Kidney (tissue), 14 donors: ENCODE results near the gene PCSK5. TPM values are rescaled to one million over a fixed set of nuclear protein-coding genes. Genes with fewer than 3 reads are reported as not detected.

ENCODE experiments used
- DNase-seq, 5 donors: peaks; one replicate each; pipeline ENCODE4 v3.0.0-alpha.2; 2013 to 2020
- FAIRE-seq: peaks from 2 replicates; lab custom pipeline; 2012; peaks lifted over from hg19 to GRCh38; lab: Jason Lieb, UNC
- H3K27ac ChIP-seq, 2 donors: one replicate each; pipeline ENCODE4 v1.7.0; 2013; ENCODE audit warnings: low read depth in 2 of 2, low read length in 2 of 2, inconsistent platforms in 1 of 2
- H3K27me3 ChIP-seq: one replicate; pipeline ENCODE4 v1.7.1; 2013; ENCODE audit warnings: low read length, inconsistent platforms; ENCODE audit not compliant: control insufficient read depth, insufficient read depth
- H3K36me3 ChIP-seq, 3 donors: one replicate each; pipeline versions ENCODE4 v1.7.0 to v1.7.1; 2013; ENCODE audit warnings: low read length in 3 of 3, control low read depth in 1 of 3, inconsistent platforms in 1 of 3; ENCODE audit not compliant: insufficient read depth in 3 of 3, control insufficient read depth in 2 of 3
- H3K4me1 ChIP-seq, 3 donors: one replicate each; pipeline versions ENCODE4 v1.7.0 to v1.7.1; 2013; ENCODE audit warnings: low read length in 3 of 3, inconsistent platforms in 1 of 3, low read depth in 1 of 3; ENCODE audit not compliant: control insufficient read depth in 2 of 3, insufficient read depth in 2 of 3
- H3K4me3 ChIP-seq, 3 donors: one replicate each; pipeline versions ENCODE4 v1.7.0 to v1.8.1; 2013; ENCODE audit warnings: low read length in 3 of 3, control low read depth in 1 of 3, inconsistent platforms in 1 of 3
- H3K9ac ChIP-seq, 3 donors: one replicate each; pipeline versions ENCODE4 v1.7.0 to v1.7.1; 2013; ENCODE audit warnings: low read length in 3 of 3, control low read depth in 1 of 3, inconsistent platforms in 1 of 3
- H3K9me3 ChIP-seq, 3 donors: one replicate each; pipeline versions ENCODE4 v1.7.0 to v1.7.1; 2013; ENCODE audit warnings: low read length in 3 of 3, control low read depth in 1 of 3, inconsistent platforms in 1 of 3; ENCODE audit not compliant: control insufficient read depth in 2 of 3, insufficient read depth in 1 of 3
- intact Hi-C: fragments of 100-400 bp; cut with DNase I; formaldehyde crosslinking; loops from one replicate; pipeline ENCODE4 v1.11.1; 2022
- polyA plus RNA-seq: library from polyadenylated mRNA; stranded (reverse); fragments of 350-450 nt; fragmentation: Illumina TruSeq; extraction: RNeasy Lipid Tissue Mini Kit (QIAGEN cat#74804); gene quantifications from one replicate; pipeline ENCODE4 v1.2.3, GENCODE V29; 2014; ENCODE audit warnings: low read depth, low replicate concordance; ENCODE audit not compliant: insufficient read depth
- total RNA-seq: library from RNA; stranded (reverse); fragmentation: NEBNext Ultra II Directional; extraction: Animal tissue kit (Norgen Biotek cat#: 25700); gene quantifications from one replicate; pipeline ENCODE4 v1.2.1, GENCODE V29; 2021
- TF ChIP-seq, protein P1 (sequence below): IDR thresholded peaks from 3 replicates; pipeline ENCODE4 v1.5.1; 2012; ENCODE audit warnings: mild to moderate bottlenecking, moderate library complexity, borderline replicate concordance; ENCODE audit not compliant: insufficient read depth; ENCODE audit errors: extremely low read depth
- donor health status: control.
- donor health status: control.
- donor health status: control.
- donor health status: control.
- donor health status: control.
- donor health status: DM: yes; HTN: yes; CAD: no.
- donor health status: Normal renal cell carcinoma (clear cell type).

Gene PCSK5
- total and polyA plus RNA-seq, 2 donors from 2014 or later: 1.6 to 14.7 TPM

DNA sequence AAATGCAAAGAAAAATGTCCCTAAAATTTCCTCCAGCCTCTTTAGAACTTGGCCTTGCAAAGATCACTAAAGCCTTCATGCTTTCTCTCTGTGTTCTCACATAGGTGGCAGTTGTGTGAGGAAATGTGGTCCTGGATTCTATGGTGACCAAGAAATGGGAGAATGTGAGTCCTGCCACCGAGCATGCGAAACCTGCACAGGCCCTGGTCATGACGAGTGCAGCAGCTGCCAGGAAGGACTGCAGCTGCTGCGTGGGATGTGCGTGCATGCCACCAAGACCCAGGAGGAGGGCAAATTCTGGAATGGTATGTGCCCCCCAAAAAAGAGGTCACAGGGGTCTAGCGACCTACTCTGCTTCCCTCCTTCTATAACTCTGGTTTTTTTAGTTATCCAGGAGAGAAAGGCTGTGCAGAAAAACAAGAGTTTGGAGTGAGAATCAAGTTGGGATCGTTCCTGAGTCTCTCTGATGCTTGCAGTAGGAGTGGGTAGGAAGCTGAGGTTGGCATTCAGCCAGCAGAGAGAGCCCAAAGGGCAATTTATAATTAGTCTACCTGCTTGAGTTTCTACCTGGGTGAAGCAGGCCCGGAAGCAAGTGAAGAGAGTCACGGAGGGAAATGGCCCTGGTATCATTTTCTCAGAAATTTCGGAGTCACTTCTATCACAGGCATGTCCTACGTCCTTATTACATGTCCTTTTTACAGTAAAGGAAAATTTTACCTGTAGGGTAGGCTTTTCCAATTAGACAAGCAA lies 406.3 kb downstream of the PCSK5 start:
- Histone ChIP-seq H3K27me3 (no peaks in the 10 kb centered on the region), H3K36me3 (no peaks in the 10 kb centered on the region), H3K9me3 (no peaks in the 10 kb centered on the region), H3K4me1 (peaks cover 0 to 9% (median 0%) of the 10 kb centered on the region in 3 donors), H3K9ac (no peak overlapping the region), H3K27ac (no peak overlapping the region), H3K4me3 (no peak overlapping the region)
- FAIRE-seq: no peak
- DNase-seq: peak in 4 of 5 donors; percentile 28 to 44 (median 38)
- intact Hi-C loops: no loop called here
- TF ChIP-seq, protein P1, sequence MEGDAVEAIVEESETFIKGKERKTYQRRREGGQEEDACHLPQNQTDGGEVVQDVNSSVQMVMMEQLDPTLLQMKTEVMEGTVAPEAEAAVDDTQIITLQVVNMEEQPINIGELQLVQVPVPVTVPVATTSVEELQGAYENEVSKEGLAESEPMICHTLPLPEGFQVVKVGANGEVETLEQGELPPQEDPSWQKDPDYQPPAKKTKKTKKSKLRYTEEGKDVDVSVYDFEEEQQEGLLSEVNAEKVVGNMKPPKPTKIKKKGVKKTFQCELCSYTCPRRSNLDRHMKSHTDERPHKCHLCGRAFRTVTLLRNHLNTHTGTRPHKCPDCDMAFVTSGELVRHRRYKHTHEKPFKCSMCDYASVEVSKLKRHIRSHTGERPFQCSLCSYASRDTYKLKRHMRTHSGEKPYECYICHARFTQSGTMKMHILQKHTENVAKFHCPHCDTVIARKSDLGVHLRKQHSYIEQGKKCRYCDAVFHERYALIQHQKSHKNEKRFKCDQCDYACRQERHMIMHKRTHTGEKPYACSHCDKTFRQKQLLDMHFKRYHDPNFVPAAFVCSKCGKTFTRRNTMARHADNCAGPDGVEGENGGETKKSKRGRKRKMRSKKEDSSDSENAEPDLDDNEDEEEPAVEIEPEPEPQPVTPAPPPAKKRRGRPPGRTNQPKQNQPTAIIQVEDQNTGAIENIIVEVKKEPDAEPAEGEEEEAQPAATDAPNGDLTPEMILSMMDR: no peak

DNA sequence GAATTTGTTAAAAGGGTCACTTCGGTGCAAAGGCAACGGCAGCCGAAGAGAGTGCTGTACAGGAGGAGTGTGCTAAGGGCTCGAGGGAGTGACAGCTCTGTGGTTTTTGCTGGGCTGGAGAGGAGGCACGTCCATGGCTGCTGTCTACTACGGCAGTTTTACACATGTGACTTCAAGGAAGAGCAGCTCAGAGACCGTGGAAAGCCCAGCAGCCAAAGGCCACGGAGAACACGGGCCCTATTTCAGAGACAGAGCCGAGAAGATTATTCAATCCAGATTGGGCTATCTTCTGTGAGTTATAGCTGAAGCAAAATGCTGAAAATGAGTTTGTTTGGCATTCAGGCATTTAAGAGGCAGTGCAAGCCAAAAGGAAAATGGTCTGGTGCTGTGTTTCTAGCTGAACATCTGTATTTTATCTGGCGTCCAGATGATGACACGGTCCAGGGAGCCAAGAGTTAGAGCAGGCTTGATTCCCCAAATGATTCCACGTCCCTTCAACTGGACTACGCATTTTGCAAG lies 407.3 kb downstream of the PCSK5 start:
- H3K27ac ChIP-seq: no peak overlapping the region
- FAIRE-seq: no peak
- TF ChIP-seq, protein P1: no peak
- H3K27me3 ChIP-seq: no peaks in the 10 kb centered on the region
- H3K36me3 ChIP-seq: no peaks in the 10 kb centered on the region
- intact Hi-C loops: no loop called here
- DNase-seq: peak; percentile 26 to 70 (median 48)
- H3K9ac ChIP-seq: no peak overlapping the region
- H3K9me3 ChIP-seq: no peaks in the 10 kb centered on the region
- H3K4me1 ChIP-seq: peaks cover 0 to 9% (median 0%) of the 10 kb centered on the region in 3 donors
- no peak overlapping the region for H3K4me3 ChIP-seq

DNA sequence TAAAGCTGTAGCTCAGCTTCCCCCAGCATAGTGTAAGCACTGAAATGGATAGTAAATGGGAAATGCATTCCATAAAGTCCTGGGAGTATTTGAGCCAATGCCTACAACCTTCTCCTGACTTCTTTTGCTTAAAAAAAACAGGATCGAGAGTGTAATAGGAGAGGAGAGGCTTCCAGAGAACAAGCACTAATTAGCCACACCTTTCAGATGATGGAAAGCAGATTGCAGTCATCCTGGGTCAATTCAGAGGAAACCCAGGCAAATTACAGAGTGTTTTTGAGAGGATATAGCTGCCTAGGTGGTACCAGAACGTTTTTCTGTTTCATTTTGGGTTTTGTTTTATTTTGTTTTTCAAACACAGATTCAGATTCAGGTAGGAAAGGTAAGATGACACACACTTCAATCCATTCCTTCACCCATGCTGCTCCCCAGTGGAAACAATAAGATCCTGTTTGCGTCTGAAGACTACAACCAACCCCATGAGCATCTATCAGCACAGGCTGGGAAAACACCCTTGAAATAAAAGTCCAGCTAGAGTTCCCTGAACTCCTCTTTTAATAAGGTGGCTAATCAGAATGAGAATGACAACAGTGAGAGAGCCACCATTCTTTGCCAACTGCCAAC lies 408.2 kb downstream of the PCSK5 start:
- Histone ChIP-seq H3K36me3 (no peaks in the 10 kb centered on the region), H3K4me1 (peaks cover 0 to 9% (median 0%) of the 10 kb centered on the region in 3 donors), H3K9me3 (no peaks in the 10 kb centered on the region), H3K9ac (no peak overlapping the region), H3K27me3 (no peaks in the 10 kb centered on the region), H3K27ac (no peak overlapping the region), H3K4me3 (no peak overlapping the region)
- DNase-seq: peak in 2 of 5 donors; percentile 41 to 46
- intact Hi-C loops: no loop called here
- TF ChIP-seq, protein P1: no peak
- no peak for FAIRE-seq
